ENCODE measurements around the gene RRH. TPM values are rescaled to one million over a fixed set of nuclear protein-coding genes. Genes with fewer than 3 reads are reported as not detected.
A peak's percentile ranks its signal among the peaks of the same experiment; 100 is the strongest.
"Not testable (repeated sequence)": the region's sequence is repeated elsewhere in the genome, so short reads cannot be mapped to it uniquely, and the experiment has no call there.

The RRH gene
- total RNA-seq, 2 donors from 2014 or later: not detected

DNA sequence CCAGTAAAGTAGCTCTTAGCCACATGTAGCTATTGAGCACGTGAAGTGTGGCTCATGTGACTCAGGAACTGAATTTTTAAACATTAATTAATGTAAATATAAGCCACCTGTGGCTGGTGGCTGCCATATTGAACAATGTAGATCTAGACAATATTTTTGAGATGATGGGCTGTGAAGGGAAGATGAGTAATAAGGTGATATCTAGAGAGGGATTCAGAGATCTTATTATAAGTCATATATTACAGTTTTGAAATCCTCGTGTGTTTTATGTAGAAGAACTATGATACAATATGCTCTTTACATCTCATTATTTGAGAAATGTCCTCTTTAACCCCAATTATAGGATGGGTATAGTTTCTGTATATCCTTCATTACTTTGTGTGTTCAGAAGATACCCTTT, 6.6 kb upstream of the RRH start:
- intact Hi-C loops (cut with DNase I): loop anchor here in 1 of 2 donors (10.0 kb wide), 1 partner anchor 154 kb away; no protein-coding TSS in a partner anchor
- DNase-seq (no peak), ATAC-seq (no peak)

DNA sequence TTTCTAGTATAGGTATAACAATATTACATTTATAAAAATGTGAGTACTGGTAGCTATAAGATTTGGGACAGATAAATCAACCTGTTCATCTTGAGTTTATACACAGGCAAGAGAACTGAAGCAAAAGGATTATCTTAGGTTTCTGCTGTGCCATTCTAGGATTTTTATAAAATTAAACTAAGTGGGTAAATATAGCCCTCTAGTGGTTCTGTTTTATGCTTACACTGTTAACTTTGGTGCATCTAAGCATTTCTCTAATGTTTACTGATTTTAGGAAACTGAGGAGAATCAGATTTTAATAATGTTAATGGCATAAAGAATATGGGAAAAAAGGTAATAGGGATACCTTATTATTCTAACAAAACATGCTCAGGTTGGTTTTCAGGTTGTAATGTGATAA, 1.1 kb upstream of the RRH start:
- no peak for DNase-seq
- intact Hi-C loops (cut with DNase I): loop anchor here (5.0 to 10.0 kb wide), 2 partner anchors 148 to 404 kb away; no protein-coding TSS in a partner anchor
- peak in 1 of 2 donors; percentile 42 for ATAC-seq

DNA sequence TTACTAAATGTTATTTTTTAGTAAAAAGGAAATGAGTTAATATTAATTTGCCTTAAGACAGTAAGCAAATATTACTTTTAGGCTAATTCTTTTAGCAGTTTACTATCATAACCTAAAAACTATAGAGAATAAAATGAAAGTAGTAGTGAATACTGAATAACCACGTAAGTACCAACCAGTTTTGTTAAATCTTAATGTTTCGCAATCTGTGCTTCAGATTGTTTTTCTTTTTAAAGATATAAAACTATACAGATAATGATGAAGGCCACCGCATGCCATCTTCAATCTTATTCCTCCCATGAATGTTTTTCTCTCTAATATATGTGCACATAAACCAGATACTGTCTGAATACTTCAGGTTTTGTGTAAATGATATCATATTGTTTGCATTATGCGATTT, 6.0 kb downstream of the RRH start:
- ATAC-seq (no peak), DNase-seq (no peak)
- intact Hi-C loops (cut with DNase I): no loop called here

DNA sequence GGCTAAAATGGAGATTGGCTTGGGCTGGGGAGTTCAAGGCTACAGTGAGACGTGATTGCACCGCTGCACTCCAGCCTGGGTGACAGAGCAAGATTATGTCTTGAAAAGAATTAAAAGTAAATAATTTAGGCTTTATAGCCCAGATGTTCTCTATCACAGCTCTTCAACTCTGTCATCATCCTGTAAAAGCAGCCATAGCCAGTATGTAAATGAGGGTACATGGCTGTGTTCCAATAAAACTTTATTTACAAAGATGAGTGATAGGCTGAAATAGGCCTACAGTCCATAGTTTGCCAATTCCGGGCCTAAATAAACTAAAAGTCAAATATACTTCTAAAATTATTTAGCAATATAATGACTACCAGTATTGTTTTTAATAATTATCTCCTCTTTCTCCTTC, 9.2 kb downstream of the RRH start:
- DNase-seq (no peak), ATAC-seq (no peak)
- intact Hi-C loops (cut with DNase I): no loop called here

DNA sequence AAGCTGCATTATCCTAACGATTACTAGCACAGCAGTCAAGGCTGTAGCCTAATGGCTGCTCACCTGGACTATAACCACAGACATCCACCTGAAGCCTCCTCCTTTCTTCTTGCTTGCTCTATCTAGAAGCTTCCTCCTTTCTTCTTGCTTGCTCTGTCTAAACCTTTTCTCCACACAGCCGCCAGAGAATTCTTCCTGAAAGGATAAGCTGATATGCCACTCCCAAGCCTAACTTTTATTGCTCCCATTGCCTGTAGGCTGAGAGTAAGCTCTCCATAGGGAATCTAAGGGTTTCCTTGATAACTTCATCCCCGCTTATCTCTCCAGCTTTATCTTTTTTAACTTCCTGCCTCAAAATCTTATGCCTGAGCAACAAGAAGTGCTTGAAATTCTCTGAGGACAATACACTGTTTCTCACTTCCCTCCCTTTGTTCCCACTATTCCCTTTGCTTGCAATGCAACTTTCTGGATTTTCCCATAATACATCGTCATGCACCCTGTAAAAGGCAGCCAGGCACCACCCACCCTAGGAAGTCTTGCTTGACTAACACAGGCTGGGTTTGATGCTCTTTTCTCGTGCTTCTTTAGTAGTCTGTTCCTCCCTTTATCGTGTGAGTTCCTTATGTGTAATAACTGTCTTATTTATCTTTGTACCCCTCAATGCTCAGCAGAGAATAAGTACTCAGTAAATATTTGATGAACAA, 18.8 kb downstream of the RRH start:
- ATAC-seq: no peak
- intact Hi-C loops (cut with DNase I): no loop called here
- no peak for DNase-seq

DNA sequence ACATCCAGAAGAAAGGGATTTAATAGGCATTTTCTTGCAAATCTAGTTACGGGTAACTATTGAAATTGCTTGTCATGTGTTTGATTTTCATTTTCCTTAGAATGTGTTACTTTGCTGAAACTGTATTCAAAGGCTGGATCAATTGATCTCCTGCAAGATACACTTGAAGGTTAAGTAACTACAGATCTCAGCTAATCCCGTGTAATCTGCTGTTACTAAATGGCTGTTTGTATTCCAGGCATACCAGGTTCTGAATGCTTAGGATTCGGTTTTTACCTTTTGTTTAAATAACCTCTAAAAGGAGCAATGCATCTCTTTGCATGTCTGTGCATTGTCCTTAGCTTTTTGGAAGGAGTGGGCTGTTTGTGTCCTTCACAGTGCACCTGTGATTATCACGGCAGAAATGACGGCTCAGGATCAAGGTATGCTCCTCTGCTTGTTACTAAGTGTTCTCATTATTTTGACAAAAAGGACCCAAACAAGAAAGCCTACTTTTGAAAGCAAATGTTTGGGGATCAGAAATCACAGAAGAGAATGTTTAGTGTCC, 20.2 kb downstream of the RRH start, which contains the start of gene LRIT3:
Gene LRIT3, plus strand, starts transcription at position 212 of the 547 bp plus-strand sequence. Its CDS starts 95 bp downstream, at position 307.
- intact Hi-C loops (cut with DNase I): no loop called here
- no peak for ATAC-seq
- no peak for DNase-seq

GRCh38 chr4:109848501-109848900, 20.7 kb downstream of the RRH start:
- intact Hi-C loops (cut with DNase I): no loop called here
- DNase-seq (no peak), ATAC-seq (no peak)

DNA sequence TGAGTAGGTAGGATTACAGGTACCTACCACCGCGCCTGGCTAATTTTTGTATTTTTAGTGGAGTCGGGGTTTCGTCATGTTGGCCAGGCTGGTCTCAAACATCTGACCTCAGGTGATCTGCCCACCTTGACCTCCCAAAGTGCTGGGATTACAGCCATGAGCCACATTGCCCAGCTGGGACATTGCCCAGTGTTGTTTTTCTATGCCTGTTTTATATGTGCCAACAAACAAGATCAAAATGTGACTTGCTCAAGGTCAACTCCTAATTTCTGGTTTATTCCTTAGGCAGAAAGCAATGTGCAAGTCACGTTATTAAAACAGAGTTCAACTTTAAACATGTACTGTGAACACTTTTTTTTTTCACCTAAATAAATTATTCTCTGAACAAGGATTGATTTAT, 22.8 kb downstream of the RRH start:
- ATAC-seq: no peak
- intact Hi-C loops (cut with DNase I): no loop called here

GRCh38 chr4:109859426-109860300, 31.9 kb downstream of the RRH start:
- intact Hi-C loops (cut with DNase I); DNase-seq; ATAC-seq: not testable (repeated sequence)

More for the DNA sequence above, 22.8 kb downstream of the RRH start:
- DNase-seq: no peak

DNA sequence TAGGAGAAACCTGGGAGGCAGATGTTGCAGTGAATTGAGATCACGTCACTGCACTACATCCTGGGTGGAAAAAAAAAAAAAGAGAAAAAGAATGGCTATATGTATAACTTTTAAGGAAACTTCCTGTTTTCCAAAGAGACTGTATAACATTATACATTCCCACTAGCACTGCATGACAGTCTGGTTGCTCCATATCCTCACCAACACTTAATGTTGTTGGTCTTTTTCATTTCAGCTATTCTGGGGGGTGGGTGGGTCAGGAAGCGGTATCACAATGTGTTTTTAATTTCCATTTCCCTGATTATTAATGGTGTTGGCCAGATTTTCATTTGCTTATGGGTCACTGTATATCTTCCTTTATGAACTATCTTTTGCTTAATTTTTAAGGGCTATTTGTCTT, 33.5 kb downstream of the RRH start:
- intact Hi-C loops (cut with DNase I): no loop called here
- DNase-seq (no peak), ATAC-seq (no peak)

GRCh38 chr4:109861916-109862511, 34.2 kb downstream of the RRH start:
- DNase-seq: no peak
- intact Hi-C loops (cut with DNase I): no loop called here
- ATAC-seq: no peak

DNA sequence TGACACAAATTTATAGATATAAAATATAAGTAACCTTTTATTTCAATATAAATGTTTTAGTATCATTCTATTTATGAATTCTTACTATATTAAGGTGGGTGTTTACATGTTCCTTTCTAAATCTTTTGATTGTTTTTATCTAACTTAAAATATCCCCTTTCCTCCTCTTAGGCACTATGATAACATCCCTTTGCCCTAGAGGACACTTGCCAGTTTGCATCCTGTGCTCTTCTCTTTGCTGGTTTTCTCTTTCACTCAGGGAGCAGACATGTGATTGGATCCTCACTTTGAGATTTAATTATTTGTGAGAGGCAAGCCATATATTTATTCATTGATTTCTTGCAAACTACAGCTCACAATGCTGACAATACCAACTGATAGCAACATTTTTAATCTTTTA, 36.4 kb downstream of the RRH start:
- DNase-seq: no peak
- ATAC-seq: no peak
- intact Hi-C loops (cut with DNase I): no loop called here

GRCh38 chr4:109870061-109870460, 42.3 kb downstream of the RRH start:
- intact Hi-C loops (cut with DNase I): no loop called here
- DNase-seq: no peak
- no peak for ATAC-seq

- intact Hi-C loops (cut with DNase I): no loop called here
- ATAC-seq: no peak
- DNase-seq: no peak
These were observed 44.3 kb downstream of the RRH start for GRCh38 chr4:109872065-109872464.

DNA sequence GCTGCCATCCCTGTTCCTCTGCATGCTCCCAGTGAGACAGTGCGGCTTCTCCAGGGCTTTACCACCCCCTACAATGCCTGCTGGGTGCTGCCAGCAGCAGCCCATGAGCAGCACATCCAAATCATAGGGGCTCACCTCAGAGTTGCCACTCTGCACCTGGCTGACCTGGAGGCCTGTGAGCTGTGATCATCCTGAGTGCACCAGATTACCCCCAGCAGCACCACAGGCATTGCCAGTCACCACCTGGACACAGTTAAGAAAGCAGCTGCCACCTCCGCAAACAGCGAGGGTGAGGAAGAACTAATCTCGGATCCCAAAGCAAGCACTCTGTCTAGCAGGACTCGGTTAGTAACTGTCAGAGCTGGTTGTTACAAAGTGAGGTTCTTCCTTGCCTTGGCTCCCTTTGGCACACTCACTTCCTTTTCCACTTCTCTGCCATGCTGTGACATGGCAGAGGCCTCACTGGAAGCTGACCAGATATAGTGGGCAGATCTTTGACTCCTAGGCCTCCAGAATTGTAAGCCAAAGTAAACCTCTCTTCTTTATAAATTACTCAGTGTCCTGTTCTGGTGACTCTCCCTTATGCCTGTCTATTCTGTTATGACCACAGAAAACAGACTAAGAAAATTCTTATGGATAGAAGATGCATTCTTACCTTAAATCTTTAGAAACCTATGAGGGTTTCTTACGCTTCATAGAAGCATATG, 45.3 kb downstream of the RRH start:
- ATAC-seq: no peak
- intact Hi-C loops (cut with DNase I): no loop called here
- no peak for DNase-seq

- intact Hi-C loops (cut with DNase I): no loop called here
- DNase-seq (no peak), ATAC-seq (no peak)
These were observed 46.2 kb downstream of the RRH start for GRCh38 chr4:109873791-109874514.

DNA sequence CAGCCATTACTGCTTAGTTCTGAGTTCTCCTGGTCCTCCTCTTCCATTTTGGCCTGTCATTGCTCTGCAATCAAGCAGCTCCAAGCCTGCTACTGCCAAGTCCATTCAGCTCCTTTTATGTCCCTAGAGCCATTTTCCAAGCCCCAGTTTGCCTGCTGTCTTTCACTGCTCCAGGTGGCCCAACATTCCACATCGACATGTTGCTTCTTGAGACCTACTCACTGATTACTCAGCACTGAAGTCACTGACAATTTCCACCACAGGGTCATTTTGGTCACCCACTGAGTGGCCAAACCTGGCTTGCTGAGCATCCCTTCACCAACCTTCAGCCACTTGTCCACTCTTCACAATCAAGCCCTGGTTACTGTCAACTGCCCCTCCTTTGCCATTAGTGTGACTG, 47.3 kb downstream of the RRH start:
- intact Hi-C loops (cut with DNase I): no loop called here
- DNase-seq (no peak), ATAC-seq (no peak)

- not testable (repeated sequence) for DNase-seq, ATAC-seq
These were observed 47.8 kb downstream of the RRH start for GRCh38 chr4:109875553-109875952.

More at GRCh38 chr4:109875553-109875952, 47.8 kb downstream of the RRH start:
- intact Hi-C loops (cut with DNase I): not testable (repeated sequence)
